Rectal smooth muscle tissue (tissue), 1 donor: ENCODE data around the gene AK8.

Experiments
- H3K27ac ChIP-seq: one replicate; pipeline ENCODE4 v1.7.0; 2013; ENCODE audit warnings: low read depth, low read length, inconsistent platforms
- H3K27me3 ChIP-seq: one replicate; pipeline ENCODE4 v1.7.0; 2013; ENCODE audit warnings: low read length; ENCODE audit not compliant: control insufficient read depth, insufficient read depth
- H3K36me3 ChIP-seq: one replicate; pipeline ENCODE4 v1.7.0; 2013; ENCODE audit warnings: low read length; ENCODE audit not compliant: control insufficient read depth, insufficient read depth
- H3K4me1 ChIP-seq: one replicate; pipeline ENCODE4 v1.7.0; 2013; ENCODE audit warnings: low read length; ENCODE audit not compliant: control insufficient read depth, insufficient read depth
- H3K4me3 ChIP-seq: one replicate; pipeline ENCODE4 v1.7.0; 2013; ENCODE audit warnings: low read length
- H3K9ac ChIP-seq: one replicate; pipeline ENCODE4 v1.7.0; 2013; ENCODE audit warnings: low read length

AK8 gene

GRCh38 chr9:132883349-132884294, 5.5 kb upstream of the AK8 start:
- Histone ChIP-seq H3K9ac (no peak overlapping the region), H3K27me3 (no peaks in the 10 kb centered on the region), H3K4me3 (no peak overlapping the region), H3K36me3 (peaks cover 2% of the 10 kb centered on the region), H3K4me1 (no peaks in the 10 kb centered on the region), H3K27ac (no peak overlapping the region)

GRCh38 chr9:132882616-132883015, 4.5 kb upstream of the AK8 start:
- Histone ChIP-seq H3K4me1 (no peaks in the 10 kb centered on the region), H3K27ac (no peak overlapping the region), H3K4me3 (no peak overlapping the region), H3K36me3 (no peaks in the 10 kb centered on the region), H3K9ac (no peak overlapping the region), H3K27me3 (no peaks in the 10 kb centered on the region)

GRCh38 chr9:132881826-132882225, 3.7 kb upstream of the AK8 start:
- H3K9ac ChIP-seq: no peak overlapping the region
- H3K4me1 ChIP-seq: no peaks in the 10 kb centered on the region
- H3K4me3 ChIP-seq: no peak overlapping the region
- H3K36me3 ChIP-seq: no peaks in the 10 kb centered on the region
- no peaks in the 10 kb centered on the region for H3K27me3 ChIP-seq
- H3K27ac ChIP-seq: no peak overlapping the region

GRCh38 chr9:132880324-132880661, 2.2 kb upstream of the AK8 start:
- no peak overlapping the region for H3K4me3 ChIP-seq
- no peaks in the 10 kb centered on the region for H3K36me3 ChIP-seq
- H3K27ac ChIP-seq: no peak overlapping the region
- H3K4me1 ChIP-seq: no peaks in the 10 kb centered on the region
- no peak overlapping the region for H3K9ac ChIP-seq
- H3K27me3 ChIP-seq: no peaks in the 10 kb centered on the region

GRCh38 chr9:132879457-132880323, 1.6 kb upstream of the AK8 start:
- Histone ChIP-seq H3K27ac (peak overlapping the region; percentile 91), H3K4me3 (no peak overlapping the region), H3K27me3 (no peaks in the 10 kb centered on the region), H3K4me1 (no peaks in the 10 kb centered on the region), H3K9ac (no peak overlapping the region), H3K36me3 (no peaks in the 10 kb centered on the region)

- H3K36me3 ChIP-seq: no peaks in the 10 kb centered on the region
- H3K4me1 ChIP-seq: no peaks in the 10 kb centered on the region
- H3K4me3 ChIP-seq: peak within 1 kb of the TSS; percentile 86
- peak within 1 kb of the TSS; percentile 90 for H3K9ac ChIP-seq
- H3K27ac ChIP-seq: peak within 1 kb of the TSS; percentile 91
- H3K27me3 ChIP-seq: no peaks in the 10 kb centered on the region
Measured at GRCh38 chr9:132878695-132879456, 792 bp upstream of the AK8 start, which contains the start of gene SPACA9. Gene SPACA9, plus strand, starts transcription at chr9:132878898. Its CDS starts 5,050 bp downstream, at chr9:132883948.

GRCh38 chr9:132877458-132877823, 643 bp downstream of the AK8 start:
- H3K27me3 ChIP-seq: no peaks in the 10 kb centered on the region
- no peaks in the 10 kb centered on the region for H3K4me1 ChIP-seq
- H3K9ac ChIP-seq: no peak overlapping the region
- no peak overlapping the region for H3K27ac ChIP-seq
- H3K36me3 ChIP-seq: no peaks in the 10 kb centered on the region
- H3K4me3 ChIP-seq: peak overlapping the region; percentile 86

GRCh38 chr9:132876849-132877248, 1.2 kb downstream of the AK8 start:
- H3K36me3 ChIP-seq: no peaks in the 10 kb centered on the region
- no peak overlapping the region for H3K27ac ChIP-seq
- no peaks in the 10 kb centered on the region for H3K4me1 ChIP-seq
- H3K9ac ChIP-seq: no peak overlapping the region
- no peak overlapping the region for H3K4me3 ChIP-seq
- no peaks in the 10 kb centered on the region for H3K27me3 ChIP-seq

- Histone ChIP-seq H3K4me3 (no peak overlapping the region), H3K4me1 (no peaks in the 10 kb centered on the region), H3K9ac (no peak overlapping the region), H3K27ac (no peak overlapping the region), H3K27me3 (no peaks in the 10 kb centered on the region), H3K36me3 (no peaks in the 10 kb centered on the region)
Measured at GRCh38 chr9:132875159-132875558, 2.9 kb downstream of the AK8 start.

GRCh38 chr9:132873403-132873802, 4.7 kb downstream of the AK8 start:
- no peak overlapping the region for H3K27ac ChIP-seq
- H3K4me1 ChIP-seq: no peaks in the 10 kb centered on the region
- H3K4me3 ChIP-seq: no peak overlapping the region

GRCh38 chr9:132869266-132869665, 8.8 kb downstream of the AK8 start:
- H3K36me3 ChIP-seq: no peaks in the 10 kb centered on the region
- H3K9ac ChIP-seq: no peak overlapping the region
- H3K4me1 ChIP-seq: no peaks in the 10 kb centered on the region
- H3K27me3 ChIP-seq: no peaks in the 10 kb centered on the region
- H3K27ac ChIP-seq: no peak overlapping the region
- no peak overlapping the region for H3K4me3 ChIP-seq

More at GRCh38 chr9:132873403-132873802, 4.7 kb downstream of the AK8 start:
- Histone ChIP-seq H3K36me3 (no peaks in the 10 kb centered on the region), H3K27me3 (no peaks in the 10 kb centered on the region), H3K9ac (no peak overlapping the region)

GRCh38 chr9:132866898-132867297, 11.2 kb downstream of the AK8 start:
- no peaks in the 10 kb centered on the region for H3K4me1 ChIP-seq
- no peak overlapping the region for H3K9ac ChIP-seq
- H3K4me3 ChIP-seq: no peak overlapping the region
- no peaks in the 10 kb centered on the region for H3K36me3 ChIP-seq
- H3K27me3 ChIP-seq: no peaks in the 10 kb centered on the region
- H3K27ac ChIP-seq: no peak overlapping the region
